ENCODE results near the gene TCP11L2. TPM values are rescaled to one million over a fixed set of nuclear protein-coding genes. Genes with fewer than 3 reads are reported as not detected.

Gene TCP11L2
- 10.3 and 10.9 TPM in 2 replicates for total RNA-seq (2012; rRNA removed)

DNA sequence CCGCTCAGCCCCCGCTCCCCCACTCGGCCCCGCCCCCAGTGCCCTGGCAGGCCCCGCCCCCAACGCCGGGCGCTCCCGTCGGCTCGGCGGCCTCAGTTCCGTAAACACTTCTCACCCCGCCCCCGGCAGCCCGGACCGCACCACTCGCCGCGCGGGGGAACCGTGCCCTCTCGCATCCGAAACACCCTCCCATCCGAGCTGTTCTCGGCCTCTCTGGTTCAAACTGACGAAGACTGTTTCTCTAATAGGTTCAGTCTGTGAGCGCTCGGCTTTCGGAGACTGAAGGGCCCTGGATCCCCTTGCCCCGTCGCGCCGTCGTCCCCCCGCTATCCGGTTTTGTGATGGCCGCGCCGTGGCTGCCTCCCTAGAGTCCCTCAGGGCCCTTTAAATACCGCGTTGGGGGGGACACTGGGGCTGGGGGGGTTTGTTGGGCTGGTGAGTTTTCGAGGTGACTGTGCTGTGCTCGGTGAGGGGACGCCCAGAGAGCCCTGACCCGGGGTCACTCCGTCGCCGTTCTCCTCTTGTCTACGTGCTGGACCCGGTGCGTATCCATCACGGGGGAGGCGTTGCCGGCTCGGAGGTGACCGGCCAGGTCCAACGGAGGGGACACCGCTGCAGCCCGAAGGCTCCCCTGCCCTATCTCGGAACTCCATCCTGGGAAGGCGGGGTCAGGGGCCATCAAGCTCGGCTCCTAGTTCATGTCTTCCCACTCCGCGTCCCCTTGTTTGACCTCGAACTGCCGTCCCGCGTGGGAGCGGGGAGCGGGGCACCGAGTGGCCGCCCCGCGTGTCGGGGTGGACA, at the start of gene TCP11L2:
TSS of gene TCP11L2 (plus strand) at position 333 of the 801 bp plus-strand sequence. CDS start 8,343 bp downstream, outside the sequence.
- H3K4me3 ChIP-seq (ENCODE audit: low read length) = peak within 1 kb of the TSS; percentile 96
- H3K4me1 ChIP-seq (ENCODE audit: control insufficient read depth, insufficient read depth, low read length) = peaks cover 10% of the 10 kb centered on the region
- H3K36me3 ChIP-seq (ENCODE audit: insufficient read depth, low read length) = no peaks in the 10 kb centered on the region

DNA sequence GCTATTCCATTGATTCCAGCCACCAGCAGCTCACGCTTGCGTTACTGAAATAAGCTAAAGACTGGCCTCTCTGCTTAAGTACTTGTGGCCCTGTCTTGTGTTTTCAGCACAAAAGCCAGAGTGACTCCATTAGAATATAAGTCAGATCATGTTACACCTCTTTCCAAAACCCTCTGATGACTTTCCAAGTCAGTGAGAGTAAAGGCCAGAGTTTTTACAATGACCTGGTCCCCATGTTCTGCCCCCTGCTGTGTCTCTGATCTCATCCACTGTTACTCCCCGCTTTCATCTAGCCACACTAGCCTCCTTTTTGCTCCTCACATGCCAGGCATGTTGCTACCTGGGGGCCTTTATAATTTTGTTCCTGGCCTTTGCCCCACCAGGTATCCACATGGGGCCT, 47.8 kb upstream of the TCP11L2 start:
- Histone ChIP-seq H3K4me1 (ENCODE audit: control insufficient read depth, insufficient read depth, low read length) (no peaks in the 10 kb centered on the region), H3K9ac (ENCODE audit: low read depth, low read length) (no peak overlapping the region), H3K9me3 (replicated peaks; ENCODE audit: low read length) (no peaks in the 10 kb centered on the region), H3K4me3 (ENCODE audit: low read length) (no peak overlapping the region), H3K36me3 (ENCODE audit: insufficient read depth, low read length) (no peaks in the 10 kb centered on the region), H3K27me3 (ENCODE audit: control insufficient read depth, insufficient read depth, low read length) (no peaks in the 10 kb centered on the region), H3K4me2 (ENCODE audit: low read length) (no peak overlapping the region)

More for the DNA sequence above, at the start of gene TCP11L2:
- Histone ChIP-seq H3K9me3 (replicated peaks; ENCODE audit: low read length) (no peaks in the 10 kb centered on the region), H3K27me3 (ENCODE audit: control insufficient read depth, insufficient read depth, low read length) (no peaks in the 10 kb centered on the region), H3K4me2 (ENCODE audit: low read length) (peak within 1 kb of the TSS; percentile 100), H3K9ac (ENCODE audit: low read depth, low read length) (peak within 1 kb of the TSS; percentile 98)

DNA sequence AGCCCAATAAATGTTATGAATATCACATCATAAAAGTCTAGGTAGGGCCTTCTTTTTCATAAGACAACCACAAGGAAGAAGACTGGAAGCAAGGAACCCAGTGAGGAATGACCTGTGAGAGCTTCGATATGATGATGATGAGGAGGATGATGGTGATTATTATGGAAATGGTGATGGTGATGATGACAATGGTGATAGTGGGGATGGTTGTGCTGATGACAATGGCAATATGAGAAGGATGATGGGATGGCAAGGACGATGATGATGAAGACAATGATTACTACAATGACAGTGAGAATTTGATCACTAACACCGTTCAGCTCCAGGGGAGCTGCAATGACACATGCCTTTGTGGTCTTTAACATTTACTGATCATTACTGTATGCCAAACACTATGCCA, 47.0 kb upstream of the TCP11L2 start:
- no peak overlapping the region for H3K4me3 ChIP-seq (ENCODE audit: low read length)
- H3K9ac ChIP-seq (ENCODE audit: low read depth, low read length) = no peak overlapping the region
- H3K4me2 ChIP-seq (ENCODE audit: low read length) = no peak overlapping the region
- no peaks in the 10 kb centered on the region for H3K36me3 ChIP-seq (ENCODE audit: insufficient read depth, low read length)
- no peaks in the 10 kb centered on the region for H3K4me1 ChIP-seq (ENCODE audit: control insufficient read depth, insufficient read depth, low read length)
- H3K9me3 ChIP-seq (replicated peaks; ENCODE audit: low read length) = no peaks in the 10 kb centered on the region
- H3K27me3 ChIP-seq (ENCODE audit: control insufficient read depth, insufficient read depth, low read length) = no peaks in the 10 kb centered on the region

DNA sequence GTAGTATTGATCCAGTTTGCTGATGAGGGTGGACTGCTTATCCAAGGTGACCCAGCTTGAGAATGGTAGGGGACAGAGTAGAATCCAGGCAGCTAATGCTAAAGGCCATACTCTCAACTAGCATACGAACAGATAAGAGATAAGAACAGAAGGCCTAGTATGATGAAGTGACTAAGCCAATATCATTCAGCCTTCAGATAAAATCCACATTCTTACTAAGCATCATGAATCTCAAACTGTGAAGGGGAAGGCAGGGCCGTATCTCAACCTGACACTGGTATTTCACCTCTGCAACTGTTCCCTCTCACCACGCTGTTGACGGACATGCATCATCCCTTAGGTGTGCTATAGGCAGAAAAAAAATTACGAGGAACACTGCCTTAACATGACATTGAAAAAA, 46.6 kb upstream of the TCP11L2 start:
- H3K4me2 ChIP-seq (ENCODE audit: low read length) = no peak overlapping the region
- no peaks in the 10 kb centered on the region for H3K4me1 ChIP-seq (ENCODE audit: control insufficient read depth, insufficient read depth, low read length)
- no peaks in the 10 kb centered on the region for H3K36me3 ChIP-seq (ENCODE audit: insufficient read depth, low read length)
- no peak overlapping the region for H3K9ac ChIP-seq (ENCODE audit: low read depth, low read length)
- H3K27me3 ChIP-seq (ENCODE audit: control insufficient read depth, insufficient read depth, low read length) = no peaks in the 10 kb centered on the region
- H3K9me3 ChIP-seq (replicated peaks; ENCODE audit: low read length) = no peaks in the 10 kb centered on the region
- no peak overlapping the region for H3K4me3 ChIP-seq (ENCODE audit: low read length)

DNA sequence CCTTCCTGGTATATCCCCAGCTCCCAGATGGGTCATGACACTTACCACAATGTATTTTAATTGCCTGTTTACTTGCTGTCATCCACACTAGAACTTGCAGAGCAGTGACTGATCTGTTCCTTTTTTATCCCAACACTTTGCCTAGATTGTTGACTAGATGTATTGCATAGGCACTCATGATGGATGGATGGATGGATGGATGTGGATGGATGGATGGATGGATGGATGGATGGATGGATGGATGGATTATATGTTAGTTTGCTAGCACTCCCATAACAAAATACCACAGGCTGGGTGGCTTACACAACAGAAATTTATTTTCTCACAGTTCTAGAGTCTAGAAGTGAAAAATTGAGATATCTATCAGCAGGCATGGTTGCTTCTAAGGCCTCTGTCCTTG, 46.0 kb upstream of the TCP11L2 start:
- H3K9me3 ChIP-seq (replicated peaks; ENCODE audit: low read length) = no peaks in the 10 kb centered on the region
- H3K36me3 ChIP-seq (ENCODE audit: insufficient read depth, low read length) = no peaks in the 10 kb centered on the region
- H3K4me3 ChIP-seq (ENCODE audit: low read length) = no peak overlapping the region
- no peaks in the 10 kb centered on the region for H3K4me1 ChIP-seq (ENCODE audit: control insufficient read depth, insufficient read depth, low read length)
- no peak overlapping the region for H3K9ac ChIP-seq (ENCODE audit: low read depth, low read length)
- H3K4me2 ChIP-seq (ENCODE audit: low read length) = no peak overlapping the region
- H3K27me3 ChIP-seq (ENCODE audit: control insufficient read depth, insufficient read depth, low read length) = no peaks in the 10 kb centered on the region

DNA sequence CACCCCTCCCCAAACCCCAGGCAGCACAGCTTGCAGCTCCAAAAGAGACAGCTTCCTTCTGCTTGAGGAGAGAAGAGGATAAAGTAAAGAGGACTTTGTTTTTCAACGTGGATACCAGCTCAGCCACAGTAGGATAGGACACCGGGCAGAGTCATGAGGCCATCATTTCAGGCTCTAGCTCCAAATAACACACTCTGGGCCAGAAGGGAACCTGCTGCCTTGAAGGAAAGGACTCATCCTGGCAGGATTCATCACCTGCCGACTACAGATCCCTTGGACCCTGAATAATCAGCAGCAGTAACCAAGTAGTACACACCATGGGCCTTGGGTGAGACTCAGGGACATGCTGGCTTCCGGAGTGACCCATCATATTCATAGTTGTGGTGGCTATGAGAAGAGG, 44.3 kb upstream of the TCP11L2 start:
- no peaks in the 10 kb centered on the region for H3K9me3 ChIP-seq (replicated peaks; ENCODE audit: low read length)
- H3K27me3 ChIP-seq (ENCODE audit: control insufficient read depth, insufficient read depth, low read length) = no peaks in the 10 kb centered on the region
- H3K9ac ChIP-seq (ENCODE audit: low read depth, low read length) = no peak overlapping the region
- no peak overlapping the region for H3K4me2 ChIP-seq (ENCODE audit: low read length)
- H3K4me3 ChIP-seq (ENCODE audit: low read length) = no peak overlapping the region
- no peaks in the 10 kb centered on the region for H3K4me1 ChIP-seq (ENCODE audit: control insufficient read depth, insufficient read depth, low read length)
- H3K36me3 ChIP-seq (ENCODE audit: insufficient read depth, low read length) = no peaks in the 10 kb centered on the region

DNA sequence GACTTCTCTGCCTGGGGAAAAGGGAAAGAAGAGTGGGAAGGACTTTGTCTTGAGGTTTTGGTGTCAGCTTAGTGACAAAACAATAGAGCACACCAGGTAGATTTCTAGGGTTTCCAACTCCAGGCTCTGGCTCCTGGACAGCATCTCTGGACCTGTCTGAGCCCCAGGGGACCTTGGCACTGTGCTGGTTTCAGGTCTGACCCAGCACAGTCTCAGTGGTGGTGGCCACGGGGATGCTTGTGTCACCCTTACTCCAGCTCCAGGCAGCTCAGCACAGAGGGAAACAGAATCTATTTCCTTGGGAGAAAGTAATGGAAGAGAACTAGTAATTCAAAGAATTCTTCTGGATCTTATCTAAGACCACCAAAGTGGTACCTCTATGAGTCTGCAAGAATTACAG, 43.6 kb upstream of the TCP11L2 start:
- Histone ChIP-seq H3K27me3 (ENCODE audit: control insufficient read depth, insufficient read depth, low read length) (no peaks in the 10 kb centered on the region), H3K4me2 (ENCODE audit: low read length) (no peak overlapping the region), H3K4me1 (ENCODE audit: control insufficient read depth, insufficient read depth, low read length) (no peaks in the 10 kb centered on the region), H3K9me3 (replicated peaks; ENCODE audit: low read length) (no peaks in the 10 kb centered on the region), H3K4me3 (ENCODE audit: low read length) (no peak overlapping the region), H3K9ac (ENCODE audit: low read depth, low read length) (no peak overlapping the region), H3K36me3 (ENCODE audit: insufficient read depth, low read length) (no peaks in the 10 kb centered on the region)

DNA sequence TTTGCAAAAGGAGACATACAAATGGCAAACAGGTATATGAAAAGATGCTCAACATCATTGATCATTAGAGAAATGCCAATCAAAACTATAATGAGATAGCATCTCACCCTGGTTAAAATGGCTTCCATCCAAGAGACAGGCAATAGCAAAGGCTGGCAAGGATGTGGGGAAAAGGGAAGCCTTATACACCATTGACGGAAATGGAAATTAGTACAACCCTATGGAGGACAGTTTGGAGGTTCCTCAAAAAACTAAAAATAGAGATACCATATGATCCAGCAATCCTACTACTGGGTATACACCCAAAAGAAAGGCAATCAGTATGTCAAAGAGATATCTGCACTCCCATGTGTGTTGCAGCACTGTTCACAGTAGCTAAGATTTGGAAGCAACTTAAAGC, 37.4 kb upstream of the TCP11L2 start:
- Histone ChIP-seq H3K27me3 (ENCODE audit: control insufficient read depth, insufficient read depth, low read length) (no peaks in the 10 kb centered on the region), H3K4me2 (ENCODE audit: low read length) (no peak overlapping the region), H3K9ac (ENCODE audit: low read depth, low read length) (no peak overlapping the region), H3K36me3 (ENCODE audit: insufficient read depth, low read length) (no peaks in the 10 kb centered on the region), H3K4me1 (ENCODE audit: control insufficient read depth, insufficient read depth, low read length) (no peaks in the 10 kb centered on the region), H3K9me3 (replicated peaks; ENCODE audit: low read length) (no peaks in the 10 kb centered on the region), H3K4me3 (ENCODE audit: low read length) (no peak overlapping the region)

DNA sequence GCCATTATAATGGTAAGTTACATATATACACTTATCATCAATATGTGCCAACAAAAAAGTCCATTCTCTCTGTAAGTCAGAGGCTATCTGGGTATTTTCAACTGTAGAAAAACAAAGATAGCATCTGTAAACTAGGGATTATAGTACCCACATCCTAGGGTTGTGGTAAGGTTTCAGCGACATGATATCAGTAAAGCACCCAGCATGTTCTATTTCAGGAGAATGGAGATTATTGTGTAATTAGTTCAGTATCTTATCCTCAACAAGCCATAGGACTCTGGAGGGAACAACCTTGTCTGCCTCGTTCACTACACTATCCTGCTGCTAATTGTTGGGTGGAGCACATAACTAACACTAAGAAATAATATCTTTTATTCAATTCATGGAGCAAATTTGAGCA, 35.0 kb upstream of the TCP11L2 start:
- H3K4me1 ChIP-seq (ENCODE audit: control insufficient read depth, insufficient read depth, low read length) = no peaks in the 10 kb centered on the region
- H3K4me3 ChIP-seq (ENCODE audit: low read length) = no peak overlapping the region

DNA sequence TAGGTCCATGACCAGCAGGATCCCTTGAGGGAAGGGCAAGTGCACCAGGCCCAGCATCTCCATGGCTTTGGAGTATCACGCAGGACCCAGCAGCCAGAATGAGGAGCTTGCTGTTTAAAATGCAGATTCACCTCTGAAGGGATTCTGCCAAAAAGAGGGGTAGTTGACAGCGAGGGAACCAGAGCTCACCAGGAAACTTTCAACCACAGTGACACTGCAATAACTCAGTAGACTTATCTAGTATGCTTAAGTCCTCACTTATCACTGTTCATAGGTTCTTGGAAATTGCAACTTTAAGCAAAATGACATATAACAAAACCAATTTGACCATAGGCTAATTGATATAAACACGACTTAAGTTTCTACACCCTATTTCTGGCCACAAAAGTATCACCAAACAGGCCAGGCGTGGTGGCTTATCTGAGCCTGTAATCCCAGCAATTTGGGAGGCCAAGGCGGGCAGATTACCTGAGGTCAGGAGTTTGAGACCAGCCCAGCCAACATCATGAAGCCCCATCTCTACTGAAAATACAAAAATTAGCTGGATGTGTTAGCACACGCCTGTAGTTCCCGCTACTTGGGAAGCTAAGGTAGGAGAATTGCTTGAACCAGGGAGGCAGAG, 33.3 kb upstream of the TCP11L2 start:
- H3K36me3 ChIP-seq (ENCODE audit: insufficient read depth, low read length) = no peaks in the 10 kb centered on the region
- H3K27me3 ChIP-seq (ENCODE audit: control insufficient read depth, insufficient read depth, low read length) = peaks cover 5% of the 10 kb centered on the region
- H3K4me3 ChIP-seq (ENCODE audit: low read length) = no peak overlapping the region
- no peak overlapping the region for H3K9ac ChIP-seq (ENCODE audit: low read depth, low read length)
- H3K4me1 ChIP-seq (ENCODE audit: control insufficient read depth, insufficient read depth, low read length) = no peaks in the 10 kb centered on the region
- no peak overlapping the region for H3K4me2 ChIP-seq (ENCODE audit: low read length)
- no peaks in the 10 kb centered on the region for H3K9me3 ChIP-seq (replicated peaks; ENCODE audit: low read length)

More for the DNA sequence above, 35.0 kb upstream of the TCP11L2 start:
- Histone ChIP-seq H3K4me2 (ENCODE audit: low read length) (no peak overlapping the region), H3K9ac (ENCODE audit: low read depth, low read length) (no peak overlapping the region), H3K36me3 (ENCODE audit: insufficient read depth, low read length) (no peaks in the 10 kb centered on the region), H3K27me3 (ENCODE audit: control insufficient read depth, insufficient read depth, low read length) (peaks cover 4% of the 10 kb centered on the region), H3K9me3 (replicated peaks; ENCODE audit: low read length) (no peaks in the 10 kb centered on the region)

DNA sequence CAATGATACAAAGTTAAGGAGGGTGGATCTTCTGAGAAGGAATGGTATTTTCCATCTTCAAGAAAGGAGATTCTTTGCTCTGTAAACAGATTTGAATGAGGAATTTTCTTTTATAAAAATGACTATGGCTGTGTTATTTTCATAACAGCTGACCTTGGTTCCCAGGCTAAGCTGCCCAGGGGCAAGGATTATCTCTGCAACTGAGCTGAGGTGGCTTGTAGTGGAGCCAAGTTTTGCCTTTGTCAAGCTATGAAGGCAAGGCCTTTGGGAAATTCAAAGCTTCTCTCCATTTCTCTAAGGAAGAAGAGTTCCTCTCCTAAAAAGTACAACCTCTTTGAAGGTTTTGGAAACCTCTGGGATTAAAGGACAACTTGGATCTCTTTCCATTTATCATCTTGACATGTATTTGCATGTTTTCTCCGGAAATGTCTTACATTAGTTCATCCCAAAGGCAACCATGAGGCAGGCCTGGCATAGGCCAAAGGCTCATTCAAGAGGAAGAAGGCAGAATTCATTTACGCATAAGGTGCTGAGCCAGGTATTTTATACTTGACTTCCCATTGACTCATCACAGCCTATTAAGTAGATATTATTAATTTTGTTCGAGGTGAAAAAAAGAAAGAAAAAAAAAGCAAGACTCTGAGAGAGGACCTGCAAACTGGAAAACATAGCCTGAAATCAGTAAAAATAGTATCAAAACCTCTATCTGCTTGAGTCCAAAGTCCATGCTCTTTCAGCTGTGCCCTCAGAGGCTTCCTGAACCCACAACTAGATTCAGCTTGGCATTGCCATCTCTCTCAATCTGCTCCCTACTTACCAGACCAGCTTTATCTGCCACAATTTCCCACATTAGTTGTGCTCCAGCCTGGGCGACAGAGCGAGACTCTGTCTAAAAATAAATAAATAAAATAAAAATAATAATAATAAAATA, 30.7 kb upstream of the TCP11L2 start:
- peaks cover 6% of the 10 kb centered on the region for H3K27me3 ChIP-seq (ENCODE audit: control insufficient read depth, insufficient read depth, low read length)
- H3K4me3 ChIP-seq (ENCODE audit: low read length) = no peak overlapping the region
- H3K36me3 ChIP-seq (ENCODE audit: insufficient read depth, low read length) = no peaks in the 10 kb centered on the region
- H3K4me2 ChIP-seq (ENCODE audit: low read length) = no peak overlapping the region
- no peak overlapping the region for H3K9ac ChIP-seq (ENCODE audit: low read depth, low read length)
- peaks cover 4% of the 10 kb centered on the region for H3K4me1 ChIP-seq (ENCODE audit: control insufficient read depth, insufficient read depth, low read length)
- no peaks in the 10 kb centered on the region for H3K9me3 ChIP-seq (replicated peaks; ENCODE audit: low read length)
